ENCODE results near the gene MECP2. TPM values are rescaled to one million over a fixed set of nuclear protein-coding genes. Genes with fewer than 3 reads are reported as not detected.

The MECP2 gene
- total RNA-seq, 4 donors from 2014 or later, result 65.1 to 87.8 (median 82.5) TPM

DNA sequence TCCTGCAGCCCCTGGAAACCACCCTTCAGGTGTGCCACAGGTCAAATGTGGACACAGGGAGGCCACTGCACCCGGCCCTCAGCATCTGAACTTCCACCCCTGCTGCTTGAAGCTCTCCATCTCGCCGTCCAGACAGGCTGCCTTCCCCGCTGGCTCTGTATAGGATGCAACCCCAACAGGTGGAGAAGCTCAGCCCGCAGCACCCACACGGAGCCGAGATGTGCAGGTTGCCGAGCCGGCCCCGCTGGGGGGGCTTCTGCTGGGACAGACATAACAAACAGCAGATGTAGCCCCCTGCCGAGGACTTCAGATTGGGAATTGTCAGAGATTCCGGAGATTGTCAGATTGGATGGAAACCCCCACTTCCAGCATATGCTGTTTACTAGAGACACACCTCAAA lies 104.4 kb downstream of the MECP2 start:
- TF ChIP-seq EP300 (IDR thresholded peaks at IDR 0.05) (no peak), POLR2AphosphoS5 (IDR thresholded peaks at IDR 0.05) (no peak), POLR2A (IDR thresholded peaks at IDR 0.05) (no peak)
- TF ChIP-seq, protein P1, sequence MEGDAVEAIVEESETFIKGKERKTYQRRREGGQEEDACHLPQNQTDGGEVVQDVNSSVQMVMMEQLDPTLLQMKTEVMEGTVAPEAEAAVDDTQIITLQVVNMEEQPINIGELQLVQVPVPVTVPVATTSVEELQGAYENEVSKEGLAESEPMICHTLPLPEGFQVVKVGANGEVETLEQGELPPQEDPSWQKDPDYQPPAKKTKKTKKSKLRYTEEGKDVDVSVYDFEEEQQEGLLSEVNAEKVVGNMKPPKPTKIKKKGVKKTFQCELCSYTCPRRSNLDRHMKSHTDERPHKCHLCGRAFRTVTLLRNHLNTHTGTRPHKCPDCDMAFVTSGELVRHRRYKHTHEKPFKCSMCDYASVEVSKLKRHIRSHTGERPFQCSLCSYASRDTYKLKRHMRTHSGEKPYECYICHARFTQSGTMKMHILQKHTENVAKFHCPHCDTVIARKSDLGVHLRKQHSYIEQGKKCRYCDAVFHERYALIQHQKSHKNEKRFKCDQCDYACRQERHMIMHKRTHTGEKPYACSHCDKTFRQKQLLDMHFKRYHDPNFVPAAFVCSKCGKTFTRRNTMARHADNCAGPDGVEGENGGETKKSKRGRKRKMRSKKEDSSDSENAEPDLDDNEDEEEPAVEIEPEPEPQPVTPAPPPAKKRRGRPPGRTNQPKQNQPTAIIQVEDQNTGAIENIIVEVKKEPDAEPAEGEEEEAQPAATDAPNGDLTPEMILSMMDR (IDR thresholded peaks at IDR 0.05), result no peak
- ATAC-seq, result no peak
- no peak overlapping the region for H3K4me3 ChIP-seq
- H3K27ac ChIP-seq, result no peak overlapping the region
- H3K36me3 ChIP-seq, result no peaks in the 10 kb centered on the region
- no peaks in the 10 kb centered on the region for H3K9me3 ChIP-seq
- H3K4me1 ChIP-seq, result no peaks in the 10 kb centered on the region
- no peaks in the 10 kb centered on the region for H3K27me3 ChIP-seq
- WGBS, 2 donors (ENCODE audit: low coverage in 1 of 2), result no CpG with 5 or more reads among the region's 12 CpGs

DNA sequence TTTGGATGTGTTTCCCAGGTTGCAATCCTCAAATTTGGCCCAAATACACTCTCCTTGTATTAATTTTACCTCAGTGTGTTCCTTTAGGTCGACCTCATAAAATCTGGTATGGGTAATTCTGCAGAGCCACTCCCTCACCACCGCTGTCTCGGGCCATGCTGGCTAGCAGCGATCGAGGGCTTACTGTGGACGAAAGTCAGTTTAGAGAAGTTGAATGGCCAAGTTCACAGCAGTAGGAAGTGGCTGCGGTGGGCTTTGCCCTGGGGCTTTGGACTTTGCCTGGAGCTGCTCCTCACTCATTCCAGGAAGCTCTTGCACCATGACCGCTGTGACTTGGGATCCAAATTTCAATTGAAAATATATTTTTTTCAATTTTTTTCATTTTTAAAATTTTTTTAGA lies 105.3 kb downstream of the MECP2 start:
- no peaks in the 10 kb centered on the region for H3K4me1 ChIP-seq
- H3K9me3 ChIP-seq, result no peaks in the 10 kb centered on the region
- WGBS, 2 donors (ENCODE audit: low coverage in 1 of 2), result 60 to 100% methylated on average over 1 of the region's 8 CpGs
- H3K36me3 ChIP-seq, result no peaks in the 10 kb centered on the region
- TF ChIP-seq, protein P1 (IDR thresholded peaks at IDR 0.05), result no peak
- TF ChIP-seq POLR2A (IDR thresholded peaks at IDR 0.05), result no peak
- no peak for TF ChIP-seq EP300 (IDR thresholded peaks at IDR 0.05)
- no peak for TF ChIP-seq POLR2AphosphoS5 (IDR thresholded peaks at IDR 0.05)
- ATAC-seq, result no peak
- H3K27me3 ChIP-seq, result no peaks in the 10 kb centered on the region
- H3K27ac ChIP-seq, result no peak overlapping the region
- H3K4me3 ChIP-seq, result no peak overlapping the region

DNA sequence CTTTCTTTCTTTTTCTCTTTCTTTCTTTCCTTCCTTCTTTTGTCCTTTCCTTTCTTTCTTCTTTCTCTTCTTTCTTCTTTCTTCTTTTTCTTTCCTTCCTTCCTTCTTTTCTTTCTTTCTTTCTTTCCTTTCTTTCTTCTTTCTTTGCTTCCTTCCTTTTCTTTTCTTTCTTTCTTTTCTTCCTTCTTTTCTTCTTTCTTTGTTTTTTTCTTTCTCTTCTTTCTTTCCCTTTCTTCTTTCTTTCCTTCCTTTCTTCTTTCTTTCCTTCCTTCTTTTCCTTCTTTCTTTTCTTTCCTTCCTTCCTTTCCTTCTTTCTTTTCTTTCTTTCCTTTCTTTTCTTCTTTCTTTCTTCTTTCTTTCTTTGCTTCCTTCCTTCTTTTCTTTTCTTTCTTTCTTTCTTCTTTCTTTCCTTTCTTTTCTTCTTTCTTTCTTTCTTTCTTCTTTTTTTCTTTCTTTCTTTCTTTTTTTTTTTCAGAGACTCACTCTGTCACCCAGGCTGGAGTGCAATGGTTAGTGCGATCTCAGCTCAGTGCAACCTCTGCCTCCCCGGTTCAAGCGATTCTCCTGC lies 106.4 kb downstream of the MECP2 start:
- Histone ChIP-seq H3K4me1 (no peaks in the 10 kb centered on the region), H3K36me3 (no peaks in the 10 kb centered on the region), H3K27ac (no peak overlapping the region), H3K9me3 (no peaks in the 10 kb centered on the region), H3K27me3 (no peaks in the 10 kb centered on the region), H3K4me3 (no peak overlapping the region)
- TF ChIP-seq POLR2A (IDR thresholded peaks at IDR 0.05), result no peak
- TF ChIP-seq POLR2AphosphoS5 (IDR thresholded peaks at IDR 0.05), result no peak
- TF ChIP-seq EP300 (IDR thresholded peaks at IDR 0.05), result no peak
- TF ChIP-seq, protein P1 (IDR thresholded peaks at IDR 0.05), result no peak
- no peak for ATAC-seq
- 95% methylated on average over 3 of the region's 3 CpGs; no CpG with 5 or more reads in 1 of the 2 donors for WGBS, 2 donors (ENCODE audit: low coverage in 1 of 2)

DNA sequence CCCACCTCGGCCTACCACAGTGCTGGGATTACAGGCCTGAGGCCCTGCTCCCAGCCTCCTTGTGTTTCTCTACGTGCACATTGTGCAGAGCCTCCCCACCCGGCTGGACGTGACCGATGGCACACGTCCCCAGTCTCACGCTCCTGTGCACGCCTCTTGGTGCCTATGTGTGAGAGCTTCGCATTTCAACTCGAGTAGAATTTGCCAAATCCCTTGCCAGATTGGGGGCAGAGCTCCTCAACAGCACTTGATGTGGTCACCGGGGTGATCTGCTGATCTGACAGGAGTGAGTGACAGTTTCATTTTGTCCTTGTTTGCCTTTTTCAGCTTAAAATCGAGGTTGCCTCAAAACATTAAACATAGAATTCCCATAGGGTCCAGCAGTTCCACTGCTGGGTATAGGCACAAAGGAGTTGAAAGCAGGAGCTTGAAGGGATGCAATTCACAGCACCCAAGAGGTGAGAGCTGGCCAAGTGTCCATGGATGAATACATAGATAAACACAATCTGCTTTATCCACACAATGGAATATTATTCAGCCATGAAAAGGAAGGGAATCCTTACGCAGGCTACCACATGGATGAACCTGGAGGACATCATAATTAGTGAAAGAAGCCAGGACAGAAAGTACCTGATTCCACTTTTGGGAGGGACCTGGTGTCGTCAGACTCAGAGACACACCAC lies 107.4 kb downstream of the MECP2 start:
- H3K9me3 ChIP-seq, result no peaks in the 10 kb centered on the region
- peaks cover 0 to 2% (median 0%) of the 10 kb centered on the region in 3 donors for H3K4me1 ChIP-seq
- no peak for ATAC-seq
- TF ChIP-seq, protein P1 (IDR thresholded peaks at IDR 0.05), result no peak
- TF ChIP-seq POLR2A (IDR thresholded peaks at IDR 0.05) (no peak), EP300 (IDR thresholded peaks at IDR 0.05) (no peak), POLR2AphosphoS5 (IDR thresholded peaks at IDR 0.05) (no peak)
- no peaks in the 10 kb centered on the region for H3K27me3 ChIP-seq
- H3K4me3 ChIP-seq, result no peak overlapping the region
- H3K27ac ChIP-seq, result no peak overlapping the region
- no peaks in the 10 kb centered on the region for H3K36me3 ChIP-seq
- 93 to 100% methylated on average over 1 to 3 of the region's 14 CpGs for WGBS, 2 donors (ENCODE audit: low coverage in 1 of 2)

DNA sequence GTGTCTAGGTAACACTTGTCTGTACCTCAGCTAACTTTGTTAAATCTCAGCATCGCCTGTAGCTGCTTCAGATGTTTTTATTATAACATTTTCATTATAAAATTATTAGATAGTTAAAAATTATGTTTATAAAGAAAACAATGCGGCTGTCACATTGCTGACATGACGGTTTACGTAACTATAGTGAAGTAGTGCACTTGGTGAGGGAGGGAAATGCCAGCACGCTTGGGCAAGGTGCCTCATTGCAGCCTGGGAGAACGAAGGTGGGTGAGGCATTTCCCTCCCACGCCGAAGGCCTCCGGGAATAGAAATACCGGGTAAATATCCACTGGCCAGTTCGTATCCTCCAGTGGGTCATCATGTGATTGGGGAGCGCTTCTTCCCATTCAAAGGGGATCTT lies 109.0 kb downstream of the MECP2 start:
- Histone ChIP-seq H3K4me3 (no peak overlapping the region), H3K4me1 (peaks cover 0 to 5% (median 0%) of the 10 kb centered on the region in 3 donors), H3K36me3 (no peaks in the 10 kb centered on the region), H3K9me3 (no peaks in the 10 kb centered on the region), H3K27ac (no peak overlapping the region), H3K27me3 (no peaks in the 10 kb centered on the region)
- no peak for ATAC-seq
- no peak for TF ChIP-seq POLR2A (IDR thresholded peaks at IDR 0.05)
- TF ChIP-seq POLR2AphosphoS5 (IDR thresholded peaks at IDR 0.05), result no peak
- TF ChIP-seq EP300 (IDR thresholded peaks at IDR 0.05), result no peak
- TF ChIP-seq, protein P1 (IDR thresholded peaks at IDR 0.05), result no peak
- 78 to 100% methylated on average over 1 to 8 of the region's 12 CpGs for WGBS, 2 donors (ENCODE audit: low coverage in 1 of 2)
